SH-SY5Y (cell line): ENCODE data around the gene PC.

Experiments used
- GATA2 ChIP-seq: IDR thresholded peaks from 2 replicates; pipeline ENCODE4 v1.6.1; 2011; ENCODE audit warnings: mild to moderate bottlenecking, low read depth, low read length
- GATA3 ChIP-seq: IDR thresholded peaks from 2 replicates; pipeline ENCODE4 v1.6.1; 2011; ENCODE audit warnings: low read depth, mild to moderate bottlenecking, low read length, moderate library complexity

DNA sequence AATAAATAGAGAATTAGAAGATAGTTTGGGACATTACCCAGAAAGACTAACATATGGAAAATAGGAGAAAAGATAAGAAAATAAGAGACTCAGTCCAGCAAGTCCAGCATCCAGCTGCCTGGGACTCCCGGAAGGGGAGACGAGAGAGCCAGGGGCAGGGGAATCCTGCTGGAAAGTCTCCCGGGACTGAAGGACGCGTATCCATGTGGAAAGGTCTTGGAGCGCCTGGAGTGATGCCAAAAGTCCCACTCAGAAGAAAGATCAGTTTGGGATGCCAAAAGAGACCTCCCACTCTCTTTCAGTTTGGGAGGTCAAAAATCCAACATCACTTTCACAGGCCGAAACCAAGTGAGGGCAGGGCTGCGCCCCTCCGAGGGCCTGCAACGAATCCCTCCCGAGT, 70.7 kb downstream of the PC start:
- no peak for TF ChIP-seq GATA3
- TF ChIP-seq GATA2, result no peak
